Uterus (tissue), 4 donors: ENCODE measurements around the gene LAYN. TPM values are rescaled to one million over a fixed set of nuclear protein-coding genes. Genes with fewer than 3 reads are reported as not detected.

Source experiments
- DNase-seq, 2 donors: peaks; one replicate each; pipeline ENCODE4 v3.0.0-alpha.2; 2019 to 2020
- H3K27ac ChIP-seq, 2 donors: fragments of 200-600 bp; sonication (generic); 1 replicate in 1 of 2; 2 replicates in 1 of 2; pipeline ENCODE4 v1.5.1; 2016 to 2018
- H3K27me3 ChIP-seq, 2 donors: fragments of 200-600 bp; sonication (generic); one replicate each; pipeline ENCODE4 v1.5.1; 2018 to 2019; ENCODE audit warnings: control low read depth in 1 of 2
- H3K36me3 ChIP-seq, 2 donors: fragments of 200-600 bp; sonication (generic); one replicate each; pipeline ENCODE4 v1.5.1; 2019; ENCODE audit warnings: control low read depth in 1 of 2
- H3K4me1 ChIP-seq, 2 donors: fragments of 200-600 bp; sonication (generic); one replicate each; pipeline ENCODE4 v1.5.1; 2018 to 2019; ENCODE audit warnings: control low read depth in 1 of 2
- H3K4me3 ChIP-seq, 2 donors: fragments of 200-600 bp; sonication (generic); 1 replicate in 1 of 2; 2 replicates in 1 of 2; pipeline ENCODE4 v1.5.1; 2018 to 2019; ENCODE audit warnings: mild to moderate bottlenecking in 1 of 2
- H3K9me3 ChIP-seq, 2 donors: fragments of 200-600 bp; sonication (generic); one replicate each; pipeline ENCODE4 v1.5.1; 2019; ENCODE audit warnings: control low read depth in 1 of 2
- POLR2A ChIP-seq, 2 donors: fragments of 450-650 bp; IDR thresholded peaks; one replicate each; pipeline ENCODE4 v1.6.1; 2016; ENCODE audit warnings: antibody characterized with exemption in 2 of 2, mild to moderate bottlenecking in 1 of 2, moderate library complexity in 1 of 2
- intact Hi-C: fragments of 100-400 bp; cut with DNase I; formaldehyde crosslinking; loops from one replicate; pipeline ENCODE4 v1.15.1; 2023; ENCODE audit warnings: low total_unique reads
- total RNA-seq, 4 donors: library from RNA; depleted of rRNA in 3 of 4; stranded (reverse); fragments of >200 nt in 3 of 4; gene quantifications; one replicate each; pipeline versions ENCODE4 v1.1.0 to v1.2.4, GENCODE V29; 2014 to 2023
- TF ChIP-seq, protein P1 (sequence below), 4 experiments: fragments of 200-600 bp in 2 of 4; fragments of 450-650 bp in 2 of 4; sonication (generic) in 2 of 4; IDR thresholded peaks; one replicate each; pipeline ENCODE4 v1.5.1; 2016 to 2019; ENCODE audit warnings: antibody characterized with exemption in 4 of 4, mild to moderate bottlenecking in 2 of 4, moderate library complexity in 1 of 4
- donor health status: DM: yes; HTN: yes; CAD: no.

Gene LAYN
- total RNA-seq, 4 donors from 2014 or later, result 8.5 to 58.2 (median 37.1) TPM

DNA sequence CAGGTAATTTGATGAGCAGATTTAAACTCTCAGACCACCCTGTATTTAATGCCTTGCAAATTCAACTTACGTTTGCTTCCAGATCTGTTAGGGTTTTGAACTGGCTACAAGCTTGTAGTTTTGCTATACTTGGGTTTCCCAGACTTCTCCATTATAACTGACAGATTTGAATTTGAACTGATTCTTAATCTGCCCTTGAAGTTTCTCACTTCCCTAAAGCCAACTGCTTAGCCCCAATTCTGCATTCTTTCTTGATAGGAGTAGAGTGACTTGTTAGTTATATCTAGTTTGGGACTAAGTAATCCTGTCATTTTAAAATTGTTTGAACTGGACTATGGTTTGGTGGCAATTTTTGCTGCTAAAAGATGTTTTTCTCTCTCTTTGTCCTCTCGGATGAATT is 9.7 kb downstream of the LAYN start:
- no peaks in the 10 kb centered on the region for H3K27me3 ChIP-seq
- no peak overlapping the region for H3K27ac ChIP-seq
- H3K4me1 ChIP-seq, result no peaks in the 10 kb centered on the region
- intact Hi-C loops, result no loop called here
- no peak for DNase-seq
- H3K9me3 ChIP-seq, result no peaks in the 10 kb centered on the region
- no peak overlapping the region for H3K4me3 ChIP-seq
- no peaks in the 10 kb centered on the region for H3K36me3 ChIP-seq
- TF ChIP-seq POLR2A (IDR thresholded peaks at IDR 0.05), result no peak
- TF ChIP-seq, protein P1, sequence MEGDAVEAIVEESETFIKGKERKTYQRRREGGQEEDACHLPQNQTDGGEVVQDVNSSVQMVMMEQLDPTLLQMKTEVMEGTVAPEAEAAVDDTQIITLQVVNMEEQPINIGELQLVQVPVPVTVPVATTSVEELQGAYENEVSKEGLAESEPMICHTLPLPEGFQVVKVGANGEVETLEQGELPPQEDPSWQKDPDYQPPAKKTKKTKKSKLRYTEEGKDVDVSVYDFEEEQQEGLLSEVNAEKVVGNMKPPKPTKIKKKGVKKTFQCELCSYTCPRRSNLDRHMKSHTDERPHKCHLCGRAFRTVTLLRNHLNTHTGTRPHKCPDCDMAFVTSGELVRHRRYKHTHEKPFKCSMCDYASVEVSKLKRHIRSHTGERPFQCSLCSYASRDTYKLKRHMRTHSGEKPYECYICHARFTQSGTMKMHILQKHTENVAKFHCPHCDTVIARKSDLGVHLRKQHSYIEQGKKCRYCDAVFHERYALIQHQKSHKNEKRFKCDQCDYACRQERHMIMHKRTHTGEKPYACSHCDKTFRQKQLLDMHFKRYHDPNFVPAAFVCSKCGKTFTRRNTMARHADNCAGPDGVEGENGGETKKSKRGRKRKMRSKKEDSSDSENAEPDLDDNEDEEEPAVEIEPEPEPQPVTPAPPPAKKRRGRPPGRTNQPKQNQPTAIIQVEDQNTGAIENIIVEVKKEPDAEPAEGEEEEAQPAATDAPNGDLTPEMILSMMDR (IDR thresholded peaks at IDR 0.05), result no peak

DNA sequence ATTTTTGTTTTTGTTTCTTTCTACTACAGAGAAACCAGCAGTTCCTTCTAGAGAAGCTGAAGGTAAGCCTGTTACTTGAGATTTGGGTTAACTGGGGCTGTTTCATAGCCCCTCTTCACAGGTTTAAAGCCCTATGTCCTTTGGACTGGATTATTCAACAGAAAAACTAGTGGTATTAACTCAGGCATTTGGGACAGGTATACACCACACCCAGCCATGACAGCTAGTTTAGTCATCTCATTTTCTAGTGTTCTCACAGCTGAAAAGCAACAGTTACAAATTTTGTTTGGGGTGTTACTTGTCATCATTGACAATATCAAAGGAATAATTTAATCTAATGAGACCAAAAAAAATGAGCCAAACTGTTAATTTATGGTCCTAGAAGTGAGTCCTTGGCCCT is 14.0 kb downstream of the LAYN start:
- H3K27me3 ChIP-seq, result no peaks in the 10 kb centered on the region
- no peak overlapping the region for H3K27ac ChIP-seq
- H3K4me3 ChIP-seq, result no peak overlapping the region
- H3K4me1 ChIP-seq, result no peaks in the 10 kb centered on the region
- TF ChIP-seq, protein P1 (IDR thresholded peaks at IDR 0.05), result no peak
- no peak for TF ChIP-seq POLR2A (IDR thresholded peaks at IDR 0.05)
- H3K9me3 ChIP-seq, result no peaks in the 10 kb centered on the region
- H3K36me3 ChIP-seq, result no peaks in the 10 kb centered on the region
- intact Hi-C loops, result no loop called here
- DNase-seq, result no peak

GRCh38 chr11:111555255-111555654 is 14.7 kb downstream of the LAYN start:
- TF ChIP-seq POLR2A (IDR thresholded peaks at IDR 0.05), result no peak
- TF ChIP-seq, protein P1 (IDR thresholded peaks at IDR 0.05), result no peak
- no peak overlapping the region for H3K4me3 ChIP-seq
- H3K4me1 ChIP-seq, result no peaks in the 10 kb centered on the region
- no peak for DNase-seq
- no peaks in the 10 kb centered on the region for H3K9me3 ChIP-seq
- intact Hi-C loops, result no loop called here
- H3K27me3 ChIP-seq, result no peaks in the 10 kb centered on the region
- no peaks in the 10 kb centered on the region for H3K36me3 ChIP-seq
- no peak overlapping the region for H3K27ac ChIP-seq

DNA sequence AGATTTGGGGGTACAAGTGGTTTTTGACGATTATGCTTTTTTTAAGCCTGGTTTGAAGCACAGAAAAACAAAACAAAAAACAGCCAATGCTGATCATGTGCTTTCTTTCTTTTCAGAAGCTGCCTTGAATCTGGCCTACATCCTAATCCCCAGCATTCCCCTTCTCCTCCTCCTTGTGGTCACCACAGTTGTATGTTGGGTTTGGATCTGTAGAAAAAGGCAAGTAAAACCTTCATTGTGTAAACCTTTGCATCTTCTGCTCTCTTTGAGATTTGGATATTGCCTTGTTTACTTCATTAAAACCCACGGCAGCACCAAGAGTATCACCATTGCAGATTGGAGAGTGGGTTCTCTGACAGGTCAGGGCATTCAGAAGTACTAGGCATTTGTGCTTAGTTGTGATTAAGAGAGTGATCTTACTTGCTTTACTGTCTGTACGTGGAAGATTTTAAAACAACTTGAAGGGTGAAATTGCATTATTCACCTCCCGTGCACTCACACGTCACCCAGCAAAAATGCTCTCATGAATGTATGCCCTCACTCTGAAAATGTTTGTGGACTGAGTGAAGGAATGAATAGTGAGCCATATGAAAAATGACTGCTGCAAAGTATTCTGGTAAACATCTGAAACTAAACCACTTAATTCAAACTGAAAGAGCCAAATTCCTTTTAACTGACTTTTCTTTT is 17.0 kb downstream of the LAYN start:
- no peak for TF ChIP-seq POLR2A (IDR thresholded peaks at IDR 0.05)
- TF ChIP-seq, protein P1 (IDR thresholded peaks at IDR 0.05), result no peak
- DNase-seq, result peak in 1 of 2 donors; percentile 33
- Histone ChIP-seq H3K4me1 (no peaks in the 10 kb centered on the region), H3K36me3 (no peaks in the 10 kb centered on the region), H3K27ac (peak overlapping the region; percentile 65 to 87), H3K9me3 (no peaks in the 10 kb centered on the region), H3K27me3 (no peaks in the 10 kb centered on the region), H3K4me3 (no peak overlapping the region)
- intact Hi-C loops, result no loop called here

DNA sequence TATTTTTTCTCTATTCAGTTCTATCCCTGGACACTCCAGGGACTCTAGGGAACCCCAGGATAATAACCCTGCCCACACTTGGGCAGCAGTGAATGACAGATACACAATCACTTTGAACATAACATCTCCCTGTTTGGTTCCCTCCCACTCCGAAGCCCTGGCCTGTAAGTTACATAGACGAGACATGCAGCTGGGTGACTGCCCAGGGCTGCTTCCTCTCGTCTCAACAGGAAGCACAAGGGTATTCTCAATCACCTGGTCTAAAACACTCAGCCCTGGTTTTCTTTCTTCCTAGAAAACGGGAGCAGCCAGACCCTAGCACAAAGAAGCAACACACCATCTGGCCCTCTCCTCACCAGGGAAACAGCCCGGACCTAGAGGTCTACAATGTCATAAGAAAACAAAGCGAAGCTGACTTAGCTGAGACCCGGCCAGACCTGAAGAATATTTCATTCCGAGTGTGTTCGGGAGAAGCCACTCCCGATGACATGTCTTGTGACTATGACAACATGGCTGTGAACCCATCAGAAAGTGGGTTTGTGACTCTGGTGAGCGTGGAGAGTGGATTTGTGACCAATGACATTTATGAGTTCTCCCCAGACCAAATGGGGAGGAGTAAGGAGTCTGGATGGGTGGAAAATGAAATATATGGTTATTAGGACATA is 19.4 kb downstream of the LAYN start:
- Histone ChIP-seq H3K27me3 (no peaks in the 10 kb centered on the region), H3K4me1 (no peaks in the 10 kb centered on the region), H3K4me3 (no peak overlapping the region), H3K9me3 (no peaks in the 10 kb centered on the region), H3K27ac (peak overlapping the region in 1 of 2 donors; percentile 47), H3K36me3 (no peaks in the 10 kb centered on the region)
- no peak for DNase-seq
- intact Hi-C loops, result no loop called here
- TF ChIP-seq POLR2A (IDR thresholded peaks at IDR 0.05), result no peak
